Measurements from ENCODE around the gene IRS1.

Gene IRS1

GRCh38 chr2:226705133-226705886, 94.3 kb downstream of the IRS1 start:
- Histone ChIP-seq H3K36me3 (ENCODE audit: insufficient read depth, insufficient read length, low read length) (no peaks in the 10 kb centered on the region), H3K4me3 (ENCODE audit: insufficient read length, low read depth) (no peak overlapping the region), H3K4me1 (ENCODE audit: insufficient read depth, insufficient read length) (no peaks in the 10 kb centered on the region), H3K9me3 (ENCODE audit: insufficient read depth, low read length) (no peaks in the 10 kb centered on the region), H3K27me3 (ENCODE audit: insufficient read depth, insufficient read length) (no peaks in the 10 kb centered on the region), H3K9ac (ENCODE audit: insufficient read length, low read depth) (no peak overlapping the region)
- no peak for TF ChIP-seq YY1 (IDR thresholded peaks at IDR 0.05; ENCODE audit: insufficient read depth, insufficient read length)
- TF ChIP-seq ZNF274 (IDR thresholded peaks at IDR 0.05; ENCODE audit: low read depth, low read length) = no peak
- TF ChIP-seq SUZ12 (IDR thresholded peaks at IDR 0.05; ENCODE audit: extremely low read depth, insufficient read depth, insufficient read length) = no peak
- DNase-seq (ENCODE audit: low read depth, low spot score) = no peak

GRCh38 chr2:226703514-226703913, 96.1 kb downstream of the IRS1 start:
- H3K27me3 ChIP-seq (ENCODE audit: insufficient read depth, insufficient read length) = no peaks in the 10 kb centered on the region
- H3K9ac ChIP-seq (ENCODE audit: insufficient read length, low read depth) = no peak overlapping the region
- TF ChIP-seq SUZ12 (IDR thresholded peaks at IDR 0.05; ENCODE audit: extremely low read depth, insufficient read depth, insufficient read length) (no peak), YY1 (IDR thresholded peaks at IDR 0.05; ENCODE audit: insufficient read depth, insufficient read length) (no peak), ZNF274 (IDR thresholded peaks at IDR 0.05; ENCODE audit: low read depth, low read length) (no peak)
- DNase-seq (ENCODE audit: low read depth, low spot score) = no peak
- H3K9me3 ChIP-seq (ENCODE audit: insufficient read depth, low read length) = no peaks in the 10 kb centered on the region
- H3K4me1 ChIP-seq (ENCODE audit: insufficient read depth, insufficient read length) = no peaks in the 10 kb centered on the region
- no peak overlapping the region for H3K4me3 ChIP-seq (ENCODE audit: insufficient read length, low read depth)
- no peaks in the 10 kb centered on the region for H3K36me3 ChIP-seq (ENCODE audit: insufficient read depth, insufficient read length, low read length)

DNA sequence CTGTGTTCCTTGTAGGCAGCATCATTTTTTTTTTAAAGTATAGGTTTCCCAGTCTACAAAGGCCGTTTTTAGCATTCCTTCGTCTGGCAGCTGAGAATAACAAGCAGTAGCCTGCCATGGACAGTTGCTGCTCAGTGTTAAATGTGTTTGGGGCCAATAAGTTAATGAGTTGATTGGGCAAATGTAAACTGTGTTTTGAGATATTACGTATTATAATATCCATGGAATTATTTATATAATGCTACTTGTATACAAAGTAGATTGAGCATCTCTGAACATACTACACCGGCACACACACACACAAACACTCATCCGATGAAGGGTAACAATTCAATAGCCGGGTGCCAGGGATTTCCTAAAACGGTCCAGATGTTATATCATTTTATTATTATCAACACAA, 97.2 kb downstream of the IRS1 start:
- Histone ChIP-seq H3K36me3 (ENCODE audit: insufficient read depth, insufficient read length, low read length) (no peaks in the 10 kb centered on the region), H3K4me3 (ENCODE audit: insufficient read length, low read depth) (no peak overlapping the region), H3K4me1 (ENCODE audit: insufficient read depth, insufficient read length) (no peaks in the 10 kb centered on the region), H3K9ac (ENCODE audit: insufficient read length, low read depth) (no peak overlapping the region), H3K9me3 (ENCODE audit: insufficient read depth, low read length) (no peaks in the 10 kb centered on the region; the same call in 1 of the 2 replicates), H3K27me3 (ENCODE audit: insufficient read depth, insufficient read length) (no peaks in the 10 kb centered on the region)
- TF ChIP-seq ZNF274 (IDR thresholded peaks at IDR 0.05; ENCODE audit: low read depth, low read length) (no peak), SUZ12 (IDR thresholded peaks at IDR 0.05; ENCODE audit: extremely low read depth, insufficient read depth, insufficient read length) (no peak), YY1 (IDR thresholded peaks at IDR 0.05; ENCODE audit: insufficient read depth, insufficient read length) (no peak)
- no peak for DNase-seq (ENCODE audit: low read depth, low spot score)

- H3K9ac ChIP-seq (ENCODE audit: insufficient read length, low read depth) = no peak overlapping the region
- H3K4me1 ChIP-seq (ENCODE audit: insufficient read depth, insufficient read length) = no peaks in the 10 kb centered on the region
- no peaks in the 10 kb centered on the region for H3K36me3 ChIP-seq (ENCODE audit: insufficient read depth, insufficient read length, low read length)
- DNase-seq (ENCODE audit: low read depth, low spot score) = no peak
- H3K4me3 ChIP-seq (ENCODE audit: insufficient read length, low read depth) = no peak overlapping the region
- H3K27me3 ChIP-seq (ENCODE audit: insufficient read depth, insufficient read length) = no peaks in the 10 kb centered on the region
- H3K9me3 ChIP-seq (ENCODE audit: insufficient read depth, low read length) = peaks cover 6% of the 10 kb centered on the region; the same call in 1 of the 2 replicates
- no peak for TF ChIP-seq SUZ12 (IDR thresholded peaks at IDR 0.05; ENCODE audit: extremely low read depth, insufficient read depth, insufficient read length)
- TF ChIP-seq YY1 (IDR thresholded peaks at IDR 0.05; ENCODE audit: insufficient read depth, insufficient read length) = no peak
- TF ChIP-seq ZNF274 (IDR thresholded peaks at IDR 0.05; ENCODE audit: low read depth, low read length) = no peak
Measured at GRCh38 chr2:226701052-226701451, 98.6 kb downstream of the IRS1 start.

GRCh38 chr2:226699321-226699720, 100.3 kb downstream of the IRS1 start:
- TF ChIP-seq YY1 (IDR thresholded peaks at IDR 0.05; ENCODE audit: insufficient read depth, insufficient read length) (no peak), SUZ12 (IDR thresholded peaks at IDR 0.05; ENCODE audit: extremely low read depth, insufficient read depth, insufficient read length) (no peak), ZNF274 (IDR thresholded peaks at IDR 0.05; ENCODE audit: low read depth, low read length) (no peak)
- DNase-seq (ENCODE audit: low read depth, low spot score) = no peak

GRCh38 chr2:226698671-226699070, 100.9 kb downstream of the IRS1 start:
- DNase-seq (ENCODE audit: low read depth, low spot score) = no peak
- H3K9me3 ChIP-seq (ENCODE audit: insufficient read depth, low read length) = peaks cover 6% of the 10 kb centered on the region; the same call in 1 of the 2 replicates
- H3K4me1 ChIP-seq (ENCODE audit: insufficient read depth, insufficient read length) = no peaks in the 10 kb centered on the region
- no peak overlapping the region for H3K9ac ChIP-seq (ENCODE audit: insufficient read length, low read depth)
- H3K4me3 ChIP-seq (ENCODE audit: insufficient read length, low read depth) = no peak overlapping the region
- TF ChIP-seq ZNF274 (IDR thresholded peaks at IDR 0.05; ENCODE audit: low read depth, low read length) = no peak
- no peak for TF ChIP-seq SUZ12 (IDR thresholded peaks at IDR 0.05; ENCODE audit: extremely low read depth, insufficient read depth, insufficient read length)
- no peaks in the 10 kb centered on the region for H3K27me3 ChIP-seq (ENCODE audit: insufficient read depth, insufficient read length)
- H3K36me3 ChIP-seq (ENCODE audit: insufficient read depth, insufficient read length, low read length) = no peaks in the 10 kb centered on the region

More at GRCh38 chr2:226699321-226699720, 100.3 kb downstream of the IRS1 start:
- Histone ChIP-seq H3K27me3 (ENCODE audit: insufficient read depth, insufficient read length) (no peaks in the 10 kb centered on the region), H3K4me1 (ENCODE audit: insufficient read depth, insufficient read length) (no peaks in the 10 kb centered on the region), H3K36me3 (ENCODE audit: insufficient read depth, insufficient read length, low read length) (no peaks in the 10 kb centered on the region), H3K9me3 (ENCODE audit: insufficient read depth, low read length) (peaks cover 6% of the 10 kb centered on the region; the same call in 1 of the 2 replicates), H3K9ac (ENCODE audit: insufficient read length, low read depth) (no peak overlapping the region), H3K4me3 (ENCODE audit: insufficient read length, low read depth) (no peak overlapping the region)

DNA sequence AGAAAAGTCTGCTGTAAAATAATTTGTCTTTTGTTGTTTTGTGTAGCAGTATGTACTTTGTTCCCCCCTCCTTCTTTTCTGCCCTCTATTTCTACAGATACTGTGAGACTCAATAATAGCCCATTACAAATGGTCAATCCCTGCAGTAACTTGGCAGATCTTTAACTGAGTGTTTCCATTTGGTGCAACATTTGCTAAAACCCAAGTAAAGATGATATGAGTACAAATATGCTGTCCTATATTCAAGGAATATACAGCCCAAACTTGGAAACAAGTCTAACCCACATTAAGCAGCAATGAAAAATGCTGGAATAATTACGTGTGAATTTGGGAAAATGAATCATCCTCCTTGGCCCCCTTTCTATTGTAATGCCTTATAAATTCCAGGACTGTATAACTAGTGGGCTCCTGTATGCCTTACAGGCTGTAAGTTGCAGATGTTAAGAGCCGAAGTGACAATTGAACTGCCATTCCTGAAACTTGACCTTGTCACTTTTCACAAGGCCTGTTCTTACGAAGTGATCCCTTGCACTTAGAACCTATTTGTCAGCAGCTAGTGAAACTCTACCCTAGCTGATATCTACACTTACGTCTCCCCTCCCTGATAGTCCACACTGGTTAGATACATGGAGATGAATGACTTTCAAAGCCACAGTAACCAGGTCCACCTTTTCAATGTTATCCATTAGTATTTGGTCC, 104.9 kb downstream of the IRS1 start:
- DNase-seq (ENCODE audit: low read depth, low spot score) = no peak
- Histone ChIP-seq H3K27me3 (ENCODE audit: insufficient read depth, insufficient read length) (no peaks in the 10 kb centered on the region), H3K4me3 (ENCODE audit: insufficient read length, low read depth) (no peak overlapping the region), H3K9me3 (ENCODE audit: insufficient read depth, low read length) (peaks cover 6% of the 10 kb centered on the region; the same call in 1 of the 2 replicates), H3K9ac (ENCODE audit: insufficient read length, low read depth) (no peak overlapping the region), H3K36me3 (ENCODE audit: insufficient read depth, insufficient read length, low read length) (no peaks in the 10 kb centered on the region), H3K4me1 (ENCODE audit: insufficient read depth, insufficient read length) (no peaks in the 10 kb centered on the region)
- no peak for TF ChIP-seq ZNF274 (IDR thresholded peaks at IDR 0.05; ENCODE audit: low read depth, low read length)
- TF ChIP-seq YY1 (IDR thresholded peaks at IDR 0.05; ENCODE audit: insufficient read depth, insufficient read length) = no peak
- no peak for TF ChIP-seq SUZ12 (IDR thresholded peaks at IDR 0.05; ENCODE audit: extremely low read depth, insufficient read depth, insufficient read length)
